BJ (cell line): ENCODE measurements around the gene MED7. TPM values are rescaled to one million over a fixed set of nuclear protein-coding genes. Genes with fewer than 3 reads are reported as not detected.

Source experiments
- CTCF ChIA-PET: fragments of 350-600 bp; formaldehyde crosslinking; extraction: SDS; loops from one replicate; lab custom pipeline; 2021; ENCODE audit warnings: antibody characterized with exemption, inconsistent platforms; lab: Yijun Ruan, JAX
- POLR2A ChIA-PET: fragments of 300-600 bp; sonication (Branson Sonifier 250); formaldehyde crosslinking; extraction: SDS; loops from one replicate; lab custom pipeline; 2021; ENCODE audit warnings: antibody characterized with exemption; lab: Charles Lee
- DNase-seq: peaks from one replicate; pipeline ENCODE4 v3.0.0-alpha.2; 2011; ENCODE audit warnings: low read depth
- H3K27me3 ChIP-seq: 2 replicates; pipeline ENCODE4 v1.6.0; 2011; ENCODE audit warnings: low read length; ENCODE audit not compliant: control insufficient read depth, insufficient read depth
- H3K36me3 ChIP-seq: 2 replicates; pipeline ENCODE4 v1.5.1; 2011; ENCODE audit warnings: low read length; ENCODE audit not compliant: control insufficient read depth, insufficient read depth
- H3K4me3 ChIP-seq: 2 replicates; pipeline ENCODE4 v1.5.1; 2011; ENCODE audit warnings: low read depth, mild to moderate bottlenecking, control low read depth, low read length
- polyA plus RNA-seq: library from polyadenylated mRNA; depleted of rRNA; stranded (reverse); fragments of >200 nt; gene quantifications from 2 replicates; pipeline ENCODE4 v1.2.3, GENCODE V29; 2011
- TF ChIP-seq, protein P1 (sequence below): IDR thresholded peaks from 2 replicates; pipeline ENCODE4 v1.5.1; 2011; ENCODE audit warnings: low read depth, mild to moderate bottlenecking, control low read depth, inconsistent platforms, low read length, moderate library complexity; ENCODE audit not compliant: insufficient read depth

The MED7 gene
- polyA plus RNA-seq, 1 experiment, result 5.7 TPM

DNA sequence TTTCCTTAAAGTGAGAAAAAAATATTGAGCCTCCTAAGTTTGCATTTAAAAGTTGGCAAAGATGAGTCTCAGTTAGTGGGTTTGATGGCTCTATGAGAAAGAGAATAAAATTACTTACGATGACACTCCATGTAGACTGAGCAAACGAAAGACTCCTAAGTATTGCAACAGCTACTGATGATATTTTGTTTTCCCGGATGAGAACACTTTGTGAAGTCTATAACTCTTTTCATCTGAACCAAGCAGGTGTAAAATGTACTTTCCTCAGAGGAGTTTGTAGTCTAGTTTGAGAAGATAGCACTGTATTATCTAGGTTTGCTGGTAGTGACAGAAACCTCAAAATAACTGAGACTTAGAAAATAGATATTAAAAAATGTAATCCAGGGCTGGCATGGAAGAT, 36.3 kb upstream of the MED7 start:
- POLR2A ChIA-PET, result no interaction called here
- no peak for DNase-seq
- TF ChIP-seq, protein P1, sequence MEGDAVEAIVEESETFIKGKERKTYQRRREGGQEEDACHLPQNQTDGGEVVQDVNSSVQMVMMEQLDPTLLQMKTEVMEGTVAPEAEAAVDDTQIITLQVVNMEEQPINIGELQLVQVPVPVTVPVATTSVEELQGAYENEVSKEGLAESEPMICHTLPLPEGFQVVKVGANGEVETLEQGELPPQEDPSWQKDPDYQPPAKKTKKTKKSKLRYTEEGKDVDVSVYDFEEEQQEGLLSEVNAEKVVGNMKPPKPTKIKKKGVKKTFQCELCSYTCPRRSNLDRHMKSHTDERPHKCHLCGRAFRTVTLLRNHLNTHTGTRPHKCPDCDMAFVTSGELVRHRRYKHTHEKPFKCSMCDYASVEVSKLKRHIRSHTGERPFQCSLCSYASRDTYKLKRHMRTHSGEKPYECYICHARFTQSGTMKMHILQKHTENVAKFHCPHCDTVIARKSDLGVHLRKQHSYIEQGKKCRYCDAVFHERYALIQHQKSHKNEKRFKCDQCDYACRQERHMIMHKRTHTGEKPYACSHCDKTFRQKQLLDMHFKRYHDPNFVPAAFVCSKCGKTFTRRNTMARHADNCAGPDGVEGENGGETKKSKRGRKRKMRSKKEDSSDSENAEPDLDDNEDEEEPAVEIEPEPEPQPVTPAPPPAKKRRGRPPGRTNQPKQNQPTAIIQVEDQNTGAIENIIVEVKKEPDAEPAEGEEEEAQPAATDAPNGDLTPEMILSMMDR, result no peak
- Histone ChIP-seq H3K4me3 (no peak overlapping the region), H3K27me3 (peaks cover 1% of the 10 kb centered on the region; the same call in 1 of the 2 replicates), H3K36me3 (no peaks in the 10 kb centered on the region)
- CTCF ChIA-PET, result interaction anchor here (0.5 to 2.0 kb wide), 2 partner anchors 11 to 53 kb away, joined by 8 read pairs; no protein-coding TSS in a partner anchor

DNA sequence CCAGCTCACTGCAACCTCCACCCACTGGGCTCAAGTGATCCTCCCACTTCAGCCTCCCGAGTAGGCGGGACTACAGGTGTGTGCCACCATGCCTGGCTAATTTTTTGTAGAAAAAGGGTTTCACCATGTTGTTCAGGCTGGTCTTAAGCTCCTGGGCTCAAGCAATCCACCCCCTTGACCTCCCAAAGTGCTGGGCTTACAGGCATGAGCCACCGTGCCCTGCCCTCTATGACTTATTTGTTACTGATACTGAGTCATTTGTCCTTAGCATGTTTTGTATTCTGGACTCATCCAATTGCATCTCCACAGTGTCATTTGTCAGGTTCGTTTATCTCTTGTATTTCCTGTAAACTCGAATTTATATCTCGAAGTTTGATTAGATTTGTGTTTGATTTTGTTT, 35.3 kb upstream of the MED7 start:
- DNase-seq, result no peak
- peaks cover 1% of the 10 kb centered on the region; the same call in 1 of the 2 replicates for H3K27me3 ChIP-seq
- no peak overlapping the region for H3K4me3 ChIP-seq
- POLR2A ChIA-PET, result no interaction called here
- TF ChIP-seq, protein P1, result no peak
- no peaks in the 10 kb centered on the region for H3K36me3 ChIP-seq
- CTCF ChIA-PET, result no interaction called here

DNA sequence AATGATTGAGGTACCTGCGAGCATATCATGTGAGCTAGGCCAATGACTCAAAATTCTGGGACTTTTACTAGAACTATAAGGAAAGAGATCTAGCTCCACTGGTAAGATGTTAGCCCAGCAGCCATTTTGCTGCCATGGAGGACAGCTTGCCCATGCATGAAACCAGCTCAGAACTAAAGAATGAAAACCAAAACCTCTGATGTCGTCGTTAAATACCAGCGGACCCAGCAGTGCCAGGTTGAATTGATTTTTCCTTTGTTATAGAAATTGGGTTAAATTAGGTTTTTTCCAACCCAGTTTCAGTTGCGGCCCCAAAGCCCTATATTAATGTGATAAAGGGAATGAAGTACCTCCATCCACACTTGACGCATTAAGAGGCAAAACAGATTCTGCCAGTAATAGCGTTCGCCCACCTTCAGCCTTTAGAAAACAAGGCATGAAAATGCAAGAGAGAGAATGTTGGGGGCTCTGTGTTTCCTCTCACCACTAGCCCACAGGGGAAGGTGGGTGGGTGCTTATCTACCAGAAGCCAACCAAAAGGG, 32.5 kb upstream of the MED7 start:
- DNase-seq, result no peak
- ChIA-PET CTCF (no interaction called here), POLR2A (no interaction called here)
- no peak overlapping the region for H3K4me3 ChIP-seq
- TF ChIP-seq, protein P1, result no peak
- no peaks in the 10 kb centered on the region; the same call in 1 of the 2 replicates for H3K27me3 ChIP-seq
- H3K36me3 ChIP-seq, result no peaks in the 10 kb centered on the region

DNA sequence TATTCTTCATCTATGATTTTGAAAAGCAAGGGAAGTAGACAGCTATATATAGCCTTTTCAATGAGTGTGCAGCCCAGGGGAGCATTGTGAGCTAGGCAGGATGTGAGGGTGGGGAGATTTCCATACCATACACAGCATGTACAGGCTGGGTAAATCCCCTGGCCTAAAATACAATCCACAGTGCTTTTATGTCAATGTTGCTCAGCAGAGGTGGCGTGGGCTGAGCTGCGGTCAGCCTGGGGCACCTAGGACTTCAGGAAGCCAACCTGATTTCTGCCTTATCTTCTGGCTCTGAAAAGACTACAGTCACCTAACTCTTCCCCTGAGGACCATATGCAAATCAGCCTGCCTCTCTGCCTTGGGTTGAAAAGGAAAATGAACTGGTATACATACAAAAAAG, 29.7 kb upstream of the MED7 start:
- DNase-seq, result no peak
- Histone ChIP-seq H3K27me3 (no peaks in the 10 kb centered on the region; the same call in 1 of the 2 replicates), H3K36me3 (no peaks in the 10 kb centered on the region), H3K4me3 (no peak overlapping the region)
- POLR2A ChIA-PET, result no interaction called here
- CTCF ChIA-PET, result interaction anchor here (1.2 kb wide), 1 partner anchor 17 kb away, joined by 3 read pairs; no protein-coding TSS in a partner anchor
- TF ChIP-seq, protein P1, result no peak

DNA sequence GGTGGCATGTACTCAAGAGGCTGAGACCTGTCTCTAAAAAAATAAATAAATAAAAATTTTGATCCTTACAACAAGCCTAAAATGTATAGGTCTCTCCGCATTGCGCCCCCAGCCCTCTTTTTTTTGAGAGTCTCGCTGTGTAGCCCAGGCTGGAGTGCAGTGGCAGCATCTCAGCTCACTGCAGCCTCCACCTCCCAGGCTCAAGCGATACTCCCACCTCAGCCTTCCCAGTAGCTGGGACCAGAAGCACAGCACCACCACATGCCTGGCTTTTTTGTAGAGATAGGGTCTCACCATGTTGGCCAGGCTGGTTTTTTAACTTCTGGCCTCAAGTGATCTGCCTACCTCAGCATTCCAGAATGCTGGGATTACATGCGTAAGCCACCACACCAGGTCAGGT, 25.6 kb upstream of the MED7 start:
- Histone ChIP-seq H3K36me3 (no peaks in the 10 kb centered on the region), H3K27me3 (peaks cover 1% of the 10 kb centered on the region; the same call in 1 of the 2 replicates), H3K4me3 (no peak overlapping the region)
- ChIA-PET CTCF (interaction anchor here (0.7 to 2.1 kb wide), 2 partner anchors 11 to 1333 kb away, joined by 3 to 8 read pairs; no protein-coding TSS in a partner anchor), POLR2A (no interaction called here)
- no peak for DNase-seq
- TF ChIP-seq, protein P1, result no peak
